Inflammatory macrophage treated with lipopolysaccharide for 1 hour (primary cell): ENCODE data around the gene TOMM40L.

ENCODE experiments used
- DNase-seq, 2 donors: peaks; one replicate each; pipeline ENCODE4 v3.0.0-alpha.2; 2020 to 2022

Gene TOMM40L

DNA sequence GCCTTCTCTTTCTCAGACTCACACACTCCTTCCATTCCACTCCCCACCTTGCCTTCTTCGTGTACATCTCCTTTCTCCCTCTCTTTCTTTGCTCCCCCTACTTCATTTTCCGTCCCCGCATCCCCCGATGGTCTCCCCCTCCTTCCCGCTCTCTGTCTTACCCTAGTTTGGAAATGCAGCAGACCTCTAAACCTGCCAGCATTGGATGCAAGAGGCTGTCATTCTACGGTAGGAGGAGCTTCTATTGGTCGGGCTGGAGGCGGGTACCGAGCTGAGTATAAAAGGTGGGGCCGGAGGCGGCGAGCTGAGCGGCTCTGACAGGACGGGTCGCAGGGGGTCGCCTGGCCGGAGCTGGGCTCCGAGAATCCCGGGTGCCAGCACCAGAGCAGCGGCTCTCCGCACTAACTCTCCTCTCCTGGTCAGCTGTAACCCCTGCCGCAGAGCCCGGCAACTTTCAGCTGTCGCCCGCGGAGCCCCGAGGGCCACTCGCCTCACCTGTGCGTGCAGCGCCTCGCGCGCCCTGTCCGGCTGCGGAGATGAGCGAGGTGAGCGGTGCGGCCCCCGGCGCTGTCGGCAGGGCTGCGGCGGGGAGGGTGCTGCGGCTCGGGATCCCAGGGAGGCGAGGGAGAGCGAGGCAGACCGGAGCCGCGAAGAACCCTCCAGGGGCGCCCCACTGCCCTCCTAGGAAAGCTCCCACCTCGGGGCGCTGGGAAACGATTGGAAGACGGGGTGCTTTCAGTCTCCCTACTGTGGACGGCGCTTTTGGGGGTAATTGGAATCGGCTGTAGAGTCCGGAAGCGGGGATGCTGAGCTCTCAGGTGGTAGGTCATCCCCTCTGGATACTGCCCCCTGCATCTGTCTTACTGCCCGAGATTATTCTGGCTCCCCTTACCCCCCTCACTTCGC is 32.8 kb downstream of the TOMM40L start, which contains the start of gene PCP4L1:
PCP4L1 (plus strand) TSS at position 307 of the 906 bp plus-strand sequence; CDS start at position 537, 230 bp downstream.
- DNase-seq, result peak in 1 of 2 donors; percentile 39

DNA sequence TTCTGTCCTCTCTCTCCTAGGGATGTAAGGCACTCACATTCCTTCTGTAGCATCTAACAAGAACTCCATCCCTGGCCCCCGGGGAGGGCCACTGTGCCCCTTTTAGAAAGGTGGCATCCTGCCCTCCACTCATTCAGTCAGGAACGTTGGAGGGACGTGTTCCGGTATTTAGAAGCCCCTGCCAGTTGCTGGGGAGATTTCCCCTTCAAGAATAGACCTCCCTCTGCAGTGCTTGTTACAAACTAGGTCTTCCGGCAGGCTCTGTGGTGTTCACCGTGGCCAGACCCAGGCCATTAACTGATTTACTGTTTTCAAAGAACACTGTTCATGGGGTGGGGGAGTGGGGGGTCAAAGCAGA is 33.5 kb downstream of the TOMM40L start:
- DNase-seq, result no peak

- DNase-seq, result no peak
Measured at GRCh38 chr1:161259765-161260164, 33.9 kb downstream of the TOMM40L start.

- no peak for DNase-seq
Measured at GRCh38 chr1:161260376-161261260, 34.8 kb downstream of the TOMM40L start.

GRCh38 chr1:161261261-161262235 is 35.7 kb downstream of the TOMM40L start:
- no peak for DNase-seq

DNA sequence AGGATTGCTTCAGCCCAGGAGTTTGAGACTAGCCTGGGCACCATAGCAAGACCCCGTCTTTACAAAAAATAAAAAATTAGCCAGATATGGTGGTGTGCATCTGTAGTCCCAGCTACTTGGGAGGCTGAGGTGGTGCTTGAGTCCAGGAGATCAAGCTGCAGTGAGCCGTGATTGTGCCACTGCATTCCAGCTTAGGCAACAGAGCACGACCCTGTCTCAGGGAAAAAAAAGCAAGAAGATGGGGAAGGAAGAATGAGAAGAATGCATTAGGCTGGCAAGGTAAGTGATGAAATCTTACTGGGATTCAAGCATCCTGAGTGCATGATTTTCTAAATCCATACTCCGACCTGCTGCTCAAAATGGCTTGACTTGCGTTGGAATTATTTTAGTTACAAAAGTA is 39.4 kb downstream of the TOMM40L start:
- DNase-seq, result no peak

DNA sequence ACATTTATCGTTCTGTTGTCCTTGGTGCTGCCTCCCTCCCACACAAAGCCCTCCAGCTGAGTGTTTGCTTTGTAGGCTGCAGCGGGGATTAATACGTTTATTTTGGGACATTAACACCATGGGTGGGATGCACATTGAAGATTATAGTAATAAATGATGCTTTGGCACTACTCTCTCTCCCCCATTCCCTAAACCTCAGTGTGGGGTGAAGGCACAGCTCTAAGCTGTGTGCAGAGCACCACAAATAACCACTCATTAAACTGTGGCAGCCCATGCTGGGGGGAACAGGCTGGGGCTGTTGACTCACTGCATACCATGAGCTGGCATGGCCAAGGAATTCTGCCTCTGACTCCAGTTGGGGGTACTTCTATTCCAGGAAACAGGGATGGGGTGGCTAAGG is 40.3 kb downstream of the TOMM40L start:
- DNase-seq, result no peak

DNA sequence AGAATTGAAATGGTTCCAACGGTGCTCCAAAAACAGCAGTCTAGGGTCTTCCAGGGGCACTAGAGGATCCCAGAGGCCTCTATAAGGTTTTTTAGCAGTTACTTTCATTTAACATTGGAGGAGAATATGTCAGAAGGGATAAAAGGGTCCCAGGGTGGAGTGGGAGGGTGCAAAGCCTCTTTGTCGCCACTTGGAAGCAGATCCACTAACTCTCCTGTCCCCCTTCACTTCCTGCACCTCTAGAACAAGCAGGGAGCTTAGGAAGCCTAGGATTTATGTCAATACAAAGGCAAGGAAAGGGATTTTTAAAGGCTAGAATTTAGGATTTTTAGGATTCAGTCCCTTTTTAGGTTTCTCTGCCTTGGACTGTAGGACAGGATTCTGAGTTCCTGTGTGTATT is 41.0 kb downstream of the TOMM40L start:
- no peak for DNase-seq

DNA sequence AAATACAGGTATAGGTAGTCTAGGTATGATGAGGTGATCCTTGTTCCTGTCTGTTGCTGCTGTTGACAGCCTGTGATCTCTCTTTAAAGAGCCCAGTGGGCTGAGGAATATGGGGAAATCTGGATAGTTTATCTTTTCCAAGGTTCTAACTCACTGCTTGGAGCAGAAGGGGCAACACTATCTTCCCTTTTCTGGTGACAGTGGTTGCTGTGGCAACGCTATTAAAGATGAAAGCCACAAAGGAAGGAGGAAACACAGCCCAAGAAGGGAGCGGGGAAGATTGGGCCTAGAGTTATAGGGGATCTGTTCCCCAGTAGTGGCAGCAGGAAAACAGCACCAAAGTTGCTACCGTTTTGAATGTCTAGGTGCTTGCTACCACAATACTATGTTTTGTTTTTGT is 41.5 kb downstream of the TOMM40L start:
- peak; percentile 26 to 42 for DNase-seq

GRCh38 chr1:161273402-161273801 is 47.5 kb downstream of the TOMM40L start:
- DNase-seq, result no peak

- no peak for DNase-seq
Measured at GRCh38 chr1:161274874-161275273, 49.0 kb downstream of the TOMM40L start.
